Ishikawa (cell line): ENCODE results near the gene SMAD5.

Experiments
- CEBPB ChIP-seq: IDR thresholded peaks from 2 replicates; pipeline ENCODE4 v1.6.1; 2012
- CREB1 ChIP-seq: IDR thresholded peaks from 2 replicates; pipeline ENCODE4 v1.6.1; 2012; ENCODE audit warnings: low read depth
- EGR1 ChIP-seq: IDR thresholded peaks from 2 replicates; pipeline ENCODE4 v1.6.1; 2012
- EP300 ChIP-seq: IDR thresholded peaks from 2 replicates; pipeline ENCODE4 v1.6.1; 2012; ENCODE audit warnings: borderline replicate concordance
- FOXM1 ChIP-seq: IDR thresholded peaks from 2 replicates; pipeline ENCODE4 v1.6.1; 2012; ENCODE audit warnings: low read depth, borderline replicate concordance
- NFIC ChIP-seq: IDR thresholded peaks from 2 replicates; pipeline ENCODE4 v1.6.1; 2012
- RAD21 ChIP-seq: IDR thresholded peaks from 2 replicates; pipeline ENCODE4 v1.6.1; 2012; ENCODE audit warnings: low read depth
- REST ChIP-seq: IDR thresholded peaks from 2 replicates; pipeline ENCODE4 v1.6.1; 2012; ENCODE audit warnings: low read depth, mild to moderate bottlenecking
- TAF1 ChIP-seq: IDR thresholded peaks from 2 replicates; pipeline ENCODE4 v1.6.1; 2012; ENCODE audit warnings: low read depth, mild to moderate bottlenecking
- TCF12 ChIP-seq: IDR thresholded peaks from 2 replicates; pipeline ENCODE4 v1.6.1; 2012; ENCODE audit warnings: low read depth
- TEAD4 ChIP-seq: IDR thresholded peaks from 2 replicates; pipeline ENCODE4 v1.6.1; 2012
- YY1 ChIP-seq: IDR thresholded peaks from 2 replicates; pipeline ENCODE4 v1.6.1; 2012; ENCODE audit warnings: low read depth
- ZBTB7A ChIP-seq: IDR thresholded peaks from 2 replicates; pipeline ENCODE4 v1.6.1; 2012; ENCODE audit warnings: low read depth
- TF ChIP-seq, protein P1 (sequence below): IDR thresholded peaks from 2 replicates; pipeline ENCODE4 v1.6.1; 2012
- TF ChIP-seq, protein P2 (sequence below): IDR thresholded peaks from 2 replicates; pipeline ENCODE4 v1.6.1; 2012

Gene SMAD5

GRCh38 chr5:136130581-136130980 is 2.1 kb upstream of the SMAD5 start:
- TF ChIP-seq CEBPB (no peak), REST (no peak), NFIC (no peak), EP300 (no peak), TCF12 (no peak), ZBTB7A (no peak), CREB1 (no peak), TAF1 (no peak), TEAD4 (no peak), FOXM1 (no peak), EGR1 (no peak), YY1 (no peak), RAD21 (no peak)
- TF ChIP-seq, protein P1, sequence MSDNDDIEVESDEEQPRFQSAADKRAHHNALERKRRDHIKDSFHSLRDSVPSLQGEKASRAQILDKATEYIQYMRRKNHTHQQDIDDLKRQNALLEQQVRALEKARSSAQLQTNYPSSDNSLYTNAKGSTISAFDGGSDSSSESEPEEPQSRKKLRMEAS = no peak
- TF ChIP-seq, protein P2, sequence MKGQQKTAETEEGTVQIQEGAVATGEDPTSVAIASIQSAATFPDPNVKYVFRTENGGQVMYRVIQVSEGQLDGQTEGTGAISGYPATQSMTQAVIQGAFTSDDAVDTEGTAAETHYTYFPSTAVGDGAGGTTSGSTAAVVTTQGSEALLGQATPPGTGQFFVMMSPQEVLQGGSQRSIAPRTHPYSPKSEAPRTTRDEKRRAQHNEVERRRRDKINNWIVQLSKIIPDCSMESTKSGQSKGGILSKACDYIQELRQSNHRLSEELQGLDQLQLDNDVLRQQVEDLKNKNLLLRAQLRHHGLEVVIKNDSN = no peak

DNA sequence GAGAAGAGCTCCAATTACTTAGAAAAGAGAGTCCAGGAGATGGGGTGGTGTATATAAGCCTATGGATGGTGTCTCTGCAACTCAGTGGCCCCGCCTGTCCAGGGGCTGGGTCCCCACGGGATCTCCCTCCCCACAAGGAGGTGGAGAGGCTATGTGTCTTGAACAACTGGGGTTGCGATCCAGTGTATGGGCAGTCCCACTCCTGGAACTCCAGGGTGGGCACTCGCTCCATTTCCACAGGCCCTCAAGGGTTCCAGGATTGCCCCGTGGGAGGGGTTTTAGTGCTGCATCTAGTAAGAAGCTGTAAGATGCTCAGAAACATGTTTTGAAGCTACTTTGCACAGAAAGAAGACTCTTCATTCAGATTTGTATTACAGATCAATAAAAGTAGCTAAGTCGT is 558 bp upstream of the SMAD5 start:
- TF ChIP-seq REST (no peak), EGR1 (no peak), TEAD4 (no peak), TAF1 (no peak), TCF12 (no peak), NFIC (no peak), CREB1 (no peak), RAD21 (no peak)
- TF ChIP-seq, protein P1 = no peak
- TF ChIP-seq, protein P2 = no peak

GRCh38 chr5:136133222-136133921 is 727 bp downstream of the SMAD5 start:
- TF ChIP-seq, protein P2 = no peak
- TF ChIP-seq EP300 = no peak
- TF ChIP-seq, protein P1 = 0 out of 2 replicates have a peak, but pooled peaks have one; percentile 15
- peak; percentile 60; the same call in 1 of the 2 replicates for TF ChIP-seq ZBTB7A

DNA sequence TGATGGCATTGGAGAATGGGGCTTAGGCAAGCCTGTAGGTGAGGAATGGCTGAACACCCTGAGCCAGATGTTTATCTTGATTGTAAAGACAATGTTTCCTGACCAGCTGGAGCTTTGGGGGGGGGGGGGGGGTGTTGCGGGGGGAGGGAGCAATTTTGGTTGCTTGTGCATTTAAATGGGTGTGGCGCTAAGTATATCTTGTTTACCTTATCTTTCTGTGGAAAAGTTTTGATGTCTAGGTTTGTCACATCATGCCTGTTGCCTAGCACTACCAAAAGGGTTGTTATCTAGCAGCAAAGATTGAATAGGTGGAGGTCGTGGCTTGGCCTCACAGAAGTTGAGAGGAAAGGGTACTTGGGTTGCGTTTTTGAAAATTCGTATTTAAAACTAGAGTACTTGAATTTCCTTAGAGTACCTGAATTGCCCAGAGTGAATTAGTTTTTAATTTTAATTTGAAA is 1.3 kb downstream of the SMAD5 start:
- no peak for TF ChIP-seq CREB1
- TF ChIP-seq, protein P2 = no peak
- TF ChIP-seq YY1 = no peak
- TF ChIP-seq, protein P1 = no peak
- no peak for TF ChIP-seq EP300

DNA sequence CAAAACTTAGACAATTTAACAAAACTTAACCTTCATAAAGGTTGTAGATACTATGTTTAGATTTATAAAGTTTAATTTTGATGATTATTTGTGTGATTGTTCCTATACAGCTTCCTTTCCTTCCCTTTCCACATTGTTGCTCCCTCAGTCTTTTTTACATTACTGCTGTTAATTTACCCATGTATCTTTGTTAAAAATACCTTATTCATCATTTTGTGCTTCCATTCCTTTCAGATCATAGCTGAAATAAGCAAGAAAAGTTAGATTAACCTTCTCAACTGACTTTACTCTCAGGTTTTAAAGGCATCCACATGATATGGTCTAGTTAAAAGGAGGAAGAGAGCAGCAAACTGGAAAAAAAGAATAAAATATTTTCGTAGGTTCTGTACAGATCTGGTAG is 2.0 kb downstream of the SMAD5 start:
- TF ChIP-seq REST (no peak), ZBTB7A (no peak), TCF12 (no peak), CEBPB (no peak), TAF1 (no peak), CREB1 (no peak), YY1 (no peak)
- TF ChIP-seq, protein P1 = no peak
- TF ChIP-seq, protein P2 = no peak
